ENCODE data around the gene OTUD5.
"Not testable (repeated sequence)": the region's sequence is repeated elsewhere in the genome, so short reads cannot be mapped to it uniquely, and the experiment has no call there.

OTUD5 gene

DNA sequence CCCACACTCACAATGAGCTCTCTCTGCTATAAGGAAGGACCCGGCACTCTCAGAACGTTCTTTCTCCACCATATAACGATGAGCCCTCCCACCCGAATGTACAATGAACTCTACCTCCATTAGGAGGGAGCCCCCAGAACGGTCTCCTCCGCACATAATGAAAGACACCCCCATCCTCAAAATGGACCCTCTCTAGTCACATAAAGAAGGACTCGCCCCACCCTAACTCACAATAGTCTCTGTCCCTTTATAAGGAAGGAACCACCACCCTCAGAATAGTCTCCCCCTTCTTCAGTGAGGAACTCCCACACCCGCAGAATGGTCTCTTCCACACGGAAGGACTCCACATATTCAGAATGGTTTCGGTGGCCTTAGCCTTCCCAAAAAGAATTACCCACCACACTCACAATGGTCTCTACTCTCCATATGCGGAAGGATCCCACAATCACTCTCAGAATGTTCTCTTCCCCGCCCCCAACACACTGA, 46.4 kb downstream of the OTUD5 start:
- no peak for DNase-seq

DNA sequence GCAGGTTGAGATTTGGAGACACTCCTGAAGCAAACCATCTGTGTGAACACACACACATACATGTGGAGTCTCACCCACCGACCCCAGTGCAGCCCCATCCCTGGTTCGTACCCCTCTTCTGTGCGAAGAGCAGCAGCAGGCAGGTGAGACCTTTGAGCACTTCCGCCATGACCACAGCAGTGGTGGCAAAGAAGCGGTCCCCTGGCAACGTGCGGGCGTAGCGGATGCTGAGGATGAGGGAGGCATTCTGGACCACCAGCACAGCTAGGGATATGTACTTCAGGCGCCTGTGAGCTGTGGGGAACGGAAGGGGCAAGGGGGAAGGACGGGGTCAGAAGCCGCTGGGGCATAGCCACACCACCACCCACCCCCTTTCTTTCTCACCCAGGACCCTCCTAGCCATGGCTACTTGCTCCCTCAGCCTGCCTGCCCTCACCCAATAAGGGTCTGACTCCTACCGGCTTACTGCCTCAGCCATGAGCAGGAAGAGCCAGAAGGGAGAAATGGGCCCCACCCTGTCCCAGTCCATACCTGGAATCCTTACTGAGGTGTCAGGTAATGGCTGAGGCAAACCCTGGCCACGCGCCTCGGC, 47.6 kb downstream of the OTUD5 start:
- no peak for DNase-seq

DNA sequence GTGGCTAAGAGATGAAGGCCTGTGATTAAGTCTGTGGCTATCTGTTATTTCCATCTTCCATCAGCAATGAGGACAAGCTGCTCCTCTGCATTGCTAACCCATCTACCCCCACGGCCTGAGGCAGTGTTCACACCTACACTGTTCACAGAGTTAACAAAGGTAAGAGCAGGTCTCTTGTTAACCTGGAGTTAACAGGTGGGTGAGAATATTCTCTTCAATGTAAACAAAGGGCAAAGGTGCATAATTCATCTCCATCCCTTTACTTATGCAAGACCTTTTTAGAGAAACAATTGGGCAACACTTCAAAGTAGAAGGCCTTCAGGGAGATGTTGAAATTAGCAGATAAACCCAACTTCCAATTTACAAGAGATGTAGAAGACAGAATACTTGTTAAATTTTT, 48.8 kb downstream of the OTUD5 start:
- DNase-seq = no peak

DNA sequence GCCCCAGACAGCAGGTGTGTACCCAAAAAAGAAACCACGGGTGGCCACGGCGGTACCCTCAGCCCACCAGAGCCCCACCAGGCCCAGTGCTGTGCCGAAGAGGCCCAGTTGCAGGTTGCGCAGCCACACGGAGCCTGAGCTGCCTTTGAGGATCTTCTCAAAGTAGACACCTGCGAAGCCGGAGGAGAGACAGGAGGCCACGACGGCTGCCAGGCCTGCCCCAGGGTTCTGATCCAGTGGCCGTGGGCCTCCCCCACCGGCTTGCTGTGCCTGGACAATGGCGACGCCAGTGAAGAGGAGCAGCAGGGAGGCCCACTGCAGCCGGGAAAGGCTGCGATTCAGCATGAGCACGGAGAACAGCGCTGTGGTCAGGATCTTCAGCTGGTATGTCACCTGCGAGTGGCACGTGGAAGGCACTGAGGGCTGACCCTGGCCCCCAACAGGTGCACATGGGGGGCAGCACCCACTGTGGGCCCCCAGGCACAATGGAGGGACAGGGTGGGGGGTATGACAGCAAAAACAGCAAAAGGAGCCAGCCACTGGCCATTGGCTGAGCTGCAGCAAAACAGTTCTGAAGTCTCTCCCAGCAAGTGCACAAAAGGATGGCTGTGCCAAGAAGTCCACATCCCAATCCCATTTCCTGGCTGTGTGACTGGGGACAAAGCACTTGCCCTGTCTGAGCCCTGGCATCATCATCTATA, 52.2 kb downstream of the OTUD5 start:
- no peak for DNase-seq

DNA sequence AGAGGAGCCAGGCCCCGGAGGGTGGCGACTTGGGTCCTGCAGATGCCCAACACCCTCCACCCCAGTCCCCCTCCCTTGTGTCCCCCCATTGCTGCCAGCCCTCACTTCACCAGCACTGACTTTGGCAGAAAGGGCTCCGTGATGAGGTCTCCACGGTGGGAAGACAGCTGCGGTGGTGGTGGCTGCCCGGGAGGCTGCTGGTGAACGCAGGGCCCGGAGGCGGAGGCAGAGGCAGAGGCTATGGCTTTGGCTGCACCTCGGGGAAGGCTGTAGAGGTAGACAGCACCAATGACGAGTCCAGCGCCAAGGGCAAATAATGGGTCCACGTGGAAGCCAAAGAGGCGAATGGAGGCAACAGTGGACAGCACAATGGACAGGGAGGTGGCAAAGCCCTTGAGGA, 52.8 kb downstream of the OTUD5 start:
- no peak for DNase-seq

DNA sequence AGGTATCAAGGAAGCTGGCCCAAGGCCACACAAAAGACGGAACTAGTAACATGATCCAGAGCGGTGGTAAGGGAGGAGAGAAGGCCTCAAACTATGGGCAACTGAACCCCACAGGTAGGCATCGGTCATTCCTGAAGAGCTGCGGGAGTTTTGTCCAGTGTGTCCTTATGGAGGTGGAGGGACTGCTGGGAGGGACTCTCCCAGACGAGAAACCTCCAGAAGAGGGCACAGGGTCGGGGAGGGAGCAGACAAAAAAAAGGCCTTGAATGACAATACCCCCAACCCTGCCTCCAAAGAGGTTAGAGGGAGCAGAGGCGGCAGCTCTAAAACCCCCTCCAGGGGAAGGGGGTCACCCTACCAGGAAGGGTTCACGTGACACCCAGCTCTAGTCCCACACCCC, 53.2 kb downstream of the OTUD5 start:
- DNase-seq = no peak

DNA sequence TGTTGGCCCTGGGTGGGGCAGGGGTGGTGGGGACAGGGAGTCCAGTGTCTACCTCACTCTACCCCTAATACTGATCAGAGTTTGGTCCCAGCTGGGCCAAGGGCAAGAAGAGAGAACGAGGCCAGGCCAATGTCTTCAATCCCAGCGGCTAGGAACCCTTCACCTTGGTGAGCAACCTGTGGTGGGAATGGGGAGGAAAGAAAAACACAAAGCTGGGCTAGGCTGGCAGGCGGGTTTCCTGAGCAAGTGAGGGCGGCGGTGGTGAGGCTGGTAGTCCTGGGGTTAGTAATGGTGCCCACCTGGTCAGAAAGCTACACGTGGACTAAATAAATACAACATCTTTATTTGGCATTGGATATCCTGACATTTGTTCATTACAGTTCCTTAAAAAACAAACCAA, 54.1 kb downstream of the OTUD5 start:
- DNase-seq = no peak

DNA sequence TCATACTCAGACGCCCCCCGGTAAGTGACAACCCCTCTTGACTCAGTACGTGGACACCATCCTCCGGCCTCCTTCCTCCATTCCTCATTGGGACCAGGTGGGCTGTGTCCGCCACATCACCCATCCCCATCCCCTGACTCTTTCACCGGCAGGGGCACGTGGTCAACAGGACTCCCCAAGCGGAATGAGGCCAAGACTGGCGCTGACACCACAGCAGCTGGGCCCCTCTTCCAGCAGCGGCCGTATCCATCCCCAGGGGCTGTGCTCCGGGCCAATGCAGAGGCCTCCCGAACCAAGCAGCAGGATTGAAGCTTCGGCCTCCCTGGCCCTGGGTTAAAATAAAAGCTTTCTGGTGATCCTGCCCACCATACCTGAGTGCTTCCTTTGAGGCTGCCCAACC, 54.6 kb downstream of the OTUD5 start:
- DNase-seq = no peak

DNA sequence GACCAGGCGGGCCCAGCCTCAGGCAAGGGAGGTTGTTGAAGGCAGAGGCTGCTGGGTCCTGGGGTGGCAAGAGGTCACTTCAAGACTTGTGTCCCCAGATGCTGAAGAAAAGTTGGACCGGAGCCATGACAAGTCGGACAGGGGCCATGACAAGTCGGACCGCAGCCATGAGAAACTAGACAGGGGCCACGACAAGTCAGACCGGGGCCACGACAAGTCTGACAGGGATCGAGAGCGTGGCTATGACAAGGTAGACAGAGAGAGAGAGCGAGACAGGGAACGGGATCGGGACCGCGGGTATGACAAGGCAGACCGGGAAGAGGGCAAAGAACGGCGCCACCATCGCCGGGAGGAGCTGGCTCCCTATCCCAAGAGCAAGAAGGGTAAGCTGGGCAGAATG, 55.3 kb downstream of the OTUD5 start:
- no peak for DNase-seq

DNA sequence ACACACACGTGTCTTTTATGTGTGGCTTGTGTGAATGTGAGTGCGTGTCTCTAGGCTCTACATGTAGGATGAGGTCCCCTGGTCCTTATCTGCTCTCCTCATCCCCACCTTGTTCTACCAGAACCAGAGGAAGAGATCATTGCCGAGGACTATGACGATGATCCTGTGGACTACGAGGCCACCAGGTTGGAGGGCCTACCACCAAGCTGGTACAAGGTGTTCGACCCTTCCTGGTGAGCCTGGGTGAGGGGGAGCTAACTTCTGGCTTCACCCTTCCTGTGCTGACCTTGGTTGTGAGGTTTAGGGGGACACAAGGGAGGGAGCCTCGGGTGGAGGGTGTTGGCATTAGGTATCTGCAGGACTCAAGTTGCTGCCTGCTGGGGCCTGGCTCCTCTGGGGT, 56.3 kb downstream of the OTUD5 start:
- DNase-seq = no peak

DNA sequence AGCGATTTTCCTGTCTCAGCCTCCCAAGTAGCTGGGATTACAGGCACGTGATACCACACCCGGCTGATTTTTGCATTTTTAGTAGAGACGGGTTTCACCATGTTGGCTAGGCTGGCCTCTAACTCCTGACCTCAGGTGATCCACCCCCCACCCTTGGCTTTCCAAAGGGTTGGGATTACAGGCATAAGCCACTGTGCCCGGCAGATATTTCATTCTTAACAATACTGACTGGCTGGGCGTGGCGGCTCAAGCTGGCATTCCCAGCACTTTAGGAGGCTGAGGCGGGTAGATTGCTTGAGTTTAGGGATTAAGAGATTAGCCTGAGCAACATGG, 58.4 kb downstream of the OTUD5 start:
- no peak for DNase-seq

DNA sequence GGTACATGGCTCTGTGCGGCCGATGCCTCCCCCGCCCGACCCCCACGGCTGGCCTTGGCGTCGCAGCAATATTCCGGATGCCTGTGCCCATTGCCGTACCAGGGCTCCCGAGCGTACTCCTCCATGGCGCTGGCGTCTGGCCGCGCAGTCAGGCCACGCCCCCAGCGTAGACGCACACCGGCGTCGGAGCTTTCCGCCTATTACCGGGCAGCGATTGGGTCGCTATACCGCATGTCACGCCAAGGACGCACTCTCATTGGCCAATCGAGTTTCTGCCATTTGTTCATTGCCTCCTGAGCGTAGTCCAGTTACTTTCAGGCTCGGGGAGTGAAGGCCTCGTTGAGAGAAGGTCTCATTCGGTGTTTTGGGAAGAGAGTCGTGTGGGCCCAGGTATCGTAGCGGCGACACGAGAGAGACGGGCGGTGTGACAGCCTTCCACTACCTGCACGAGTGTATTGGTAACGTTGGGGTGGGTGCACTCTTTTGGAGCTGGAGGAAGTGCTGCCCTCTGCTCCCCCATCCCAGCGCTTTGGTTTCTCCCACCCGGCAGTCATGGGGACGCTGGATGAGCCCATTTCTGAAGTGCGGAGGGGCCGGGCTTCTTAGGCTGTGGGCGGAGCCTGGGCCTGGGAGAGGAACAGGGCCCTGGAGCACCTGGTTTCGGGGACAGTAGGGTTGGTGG, 59.6 kb downstream of the OTUD5 start, which contains the start of the genes PQBP1 and TIMM17B:
Gene PQBP1, plus strand, starts transcription at position 306 of the 682 bp plus-strand sequence. CDS start 580 bp downstream, outside the sequence.
Gene TIMM17B, minus strand, starts transcription at position 144 of the 682 bp plus-strand sequence. Its CDS starts 19 bp downstream, at position 125.
- peak; percentile 83 for DNase-seq

DNA sequence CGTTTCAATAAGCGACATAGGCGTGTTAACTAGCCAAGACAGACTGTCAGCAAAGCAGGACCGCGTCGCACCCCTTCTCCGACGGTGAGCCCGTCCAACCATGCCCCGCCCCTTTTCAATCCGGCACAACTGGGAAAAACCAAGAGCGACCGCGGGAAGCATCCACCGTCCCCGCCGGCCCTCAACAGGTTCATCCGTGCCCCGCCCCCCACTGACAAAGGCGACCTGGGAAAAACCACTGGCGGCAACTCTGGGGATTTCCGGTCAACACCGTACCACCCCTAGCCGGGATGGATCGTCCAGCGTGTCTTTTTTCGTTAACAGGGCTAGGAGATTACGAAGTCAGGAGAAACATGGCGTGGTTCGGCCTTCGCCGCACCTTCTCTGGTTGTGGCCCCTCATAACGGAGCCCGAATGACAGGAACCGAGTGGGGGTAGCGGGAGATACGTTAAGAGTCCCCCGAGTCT, 60.2 kb downstream of the OTUD5 start:
- DNase-seq = peak; percentile 61

DNA sequence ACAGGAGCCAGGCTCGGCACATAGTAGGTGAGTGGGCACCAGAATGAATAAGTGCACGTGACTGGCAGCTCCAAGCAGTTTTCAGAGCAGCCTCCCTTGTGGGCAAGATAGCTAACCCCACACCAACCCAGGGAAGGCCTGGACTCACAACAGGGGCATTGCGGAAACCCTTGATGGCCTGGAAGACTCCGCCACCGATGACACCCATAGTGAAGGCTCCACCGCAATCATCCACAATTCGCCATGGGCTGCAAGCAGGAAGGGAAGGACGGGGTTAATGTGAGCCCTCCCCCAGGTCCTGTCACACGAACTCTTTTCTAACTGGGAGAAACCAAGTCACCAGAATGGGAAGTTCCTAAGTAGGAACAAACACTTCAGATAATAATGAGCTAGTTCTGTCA, 60.8 kb downstream of the OTUD5 start:
- no peak for DNase-seq

DNA sequence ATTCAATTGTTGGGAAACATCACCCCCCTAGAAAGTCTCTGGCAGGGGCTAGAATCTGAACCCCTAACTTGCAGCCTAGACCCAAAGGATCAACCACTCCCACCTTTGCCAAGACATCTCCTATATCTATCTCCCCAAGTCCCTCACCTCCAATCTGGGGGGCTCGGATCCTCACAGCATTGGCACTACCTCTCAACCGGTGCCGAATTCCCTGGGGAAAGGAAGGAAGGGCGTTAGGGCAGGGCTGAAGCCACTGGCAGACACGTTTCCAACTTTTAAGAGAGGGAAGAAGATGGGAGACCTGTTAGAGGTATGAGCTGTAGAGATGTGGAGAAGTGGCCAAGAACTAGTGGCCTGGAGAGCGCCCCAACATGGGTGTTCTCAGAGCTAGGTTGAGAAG, 62.5 kb downstream of the OTUD5 start:
- no peak for DNase-seq

DNA sequence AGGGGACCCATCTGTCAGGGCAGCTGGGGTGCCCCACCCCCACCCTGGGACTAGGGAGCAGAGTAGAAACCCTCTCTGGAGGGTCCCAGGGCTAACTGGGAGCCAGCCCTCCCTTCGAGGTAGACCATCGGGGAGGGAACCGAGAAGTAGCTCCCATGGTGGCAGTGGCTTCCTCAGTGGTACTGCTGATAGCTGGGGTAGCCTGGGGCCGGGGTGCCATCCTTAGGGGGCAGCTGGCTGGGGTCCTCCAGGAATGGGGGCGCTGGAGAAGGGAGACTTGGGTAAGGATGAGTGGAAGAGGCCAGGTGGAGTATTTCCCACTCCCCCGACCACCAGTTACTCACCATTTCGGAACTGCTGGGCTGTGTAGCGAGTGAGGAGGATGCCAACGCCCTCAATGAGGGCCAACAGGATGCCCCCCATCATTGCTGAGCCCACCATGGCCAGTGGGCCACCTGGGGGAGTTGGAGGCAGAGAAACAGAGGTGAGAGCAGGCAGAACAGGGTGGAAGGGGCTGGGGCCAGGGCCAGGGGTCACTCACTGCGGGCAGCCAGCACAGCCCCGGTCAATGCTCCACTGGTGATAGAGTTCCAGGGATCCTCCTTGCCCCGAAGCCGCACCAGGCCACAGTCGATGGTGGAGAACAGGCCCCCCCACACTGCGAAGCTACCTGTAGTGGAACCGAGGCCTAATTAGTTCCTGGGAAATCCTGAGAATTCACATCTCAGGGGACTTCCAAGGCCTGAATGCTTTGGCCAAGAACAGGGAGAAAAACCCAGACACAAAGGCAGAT, 63.7 kb downstream of the OTUD5 start:
- no peak for DNase-seq

DNA sequence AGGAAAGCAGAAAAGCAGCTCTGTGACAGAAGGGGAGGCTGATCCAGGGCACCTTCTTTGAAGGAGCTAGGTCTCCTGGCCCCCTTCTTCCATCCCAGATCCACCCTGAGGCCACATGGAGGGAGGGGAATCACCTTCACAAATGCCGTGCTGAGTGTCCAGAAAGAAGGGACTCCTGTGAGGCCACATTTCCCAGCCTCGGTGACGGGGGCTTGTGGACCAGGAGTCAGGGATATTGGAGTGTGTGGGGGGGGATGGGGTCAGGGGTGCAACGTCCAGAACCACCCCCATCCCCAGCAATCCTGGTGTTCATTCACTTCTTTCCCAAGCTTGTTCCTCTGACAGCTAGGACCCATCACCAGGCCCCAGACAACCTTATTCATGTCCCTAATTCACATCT, 64.5 kb downstream of the OTUD5 start:
- no peak for DNase-seq

DNA sequence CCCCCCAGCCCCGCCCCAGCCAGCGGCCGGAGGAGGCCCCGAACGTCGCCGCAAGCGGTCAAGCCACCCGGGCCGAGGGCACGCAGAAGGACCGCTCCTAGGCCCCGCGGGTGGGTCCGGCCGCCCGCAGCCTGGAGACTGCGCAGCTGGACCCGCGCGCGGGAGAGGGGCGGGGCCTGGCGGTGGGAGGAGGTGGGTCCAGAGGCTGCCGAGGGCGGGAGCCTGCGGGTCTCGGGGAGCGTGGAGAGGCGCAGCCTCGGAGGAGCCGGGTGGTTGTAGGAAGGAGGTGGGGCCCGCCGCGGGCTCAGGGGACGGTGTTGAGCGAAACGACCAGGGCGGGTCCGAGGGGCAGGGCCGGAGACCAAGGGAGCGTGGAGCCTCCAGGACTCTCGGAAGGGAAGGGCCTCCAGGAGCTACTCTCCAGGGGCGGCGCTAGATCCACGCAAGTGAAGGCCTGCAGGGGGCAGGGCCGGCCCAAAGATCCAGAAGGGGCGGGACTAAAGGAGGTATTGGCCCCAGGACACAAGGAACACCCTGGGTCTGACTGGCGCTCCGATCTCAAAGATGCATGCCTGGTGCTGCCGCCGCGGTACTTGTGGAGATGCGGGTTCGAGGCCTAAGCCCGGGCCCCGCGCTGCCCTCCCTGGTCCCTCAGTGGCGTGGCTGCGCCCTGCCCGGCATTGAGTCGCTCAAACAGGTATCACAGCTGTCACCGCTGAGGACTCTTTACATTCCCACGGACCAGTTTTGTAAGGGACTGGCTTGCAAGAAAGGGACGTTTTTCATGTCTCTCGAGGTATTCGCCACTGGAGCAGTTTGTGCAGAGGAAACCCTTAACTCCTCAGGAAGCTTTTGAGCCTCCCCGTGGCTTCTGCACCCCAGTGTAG, 65.8 kb downstream of the OTUD5 start:
- DNase-seq = peak; percentile 75

DNA sequence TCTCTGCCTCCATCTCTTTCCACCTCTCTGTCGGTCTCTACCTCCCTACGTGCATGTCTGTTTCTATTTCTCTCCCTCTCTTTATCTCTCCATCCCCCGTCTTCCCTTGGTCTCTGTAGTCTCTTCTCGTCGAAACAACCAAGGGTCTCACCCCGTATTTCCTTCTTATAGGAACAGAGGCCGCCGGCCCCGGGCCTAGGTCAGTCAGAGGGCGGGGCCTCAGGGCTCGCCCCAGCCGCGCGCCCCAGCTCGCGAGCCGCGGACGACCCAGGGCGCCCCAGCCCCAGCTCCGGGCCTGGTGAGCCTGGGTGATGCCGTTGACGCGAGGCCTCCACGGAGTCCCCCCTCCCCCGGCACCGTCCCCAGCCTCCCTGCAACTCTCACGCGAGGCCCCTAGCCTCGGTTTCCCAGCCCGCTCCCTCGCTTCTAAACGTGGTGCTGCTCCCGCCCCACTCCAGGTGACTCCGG, 66.4 kb downstream of the OTUD5 start:
- no peak for DNase-seq

DNA sequence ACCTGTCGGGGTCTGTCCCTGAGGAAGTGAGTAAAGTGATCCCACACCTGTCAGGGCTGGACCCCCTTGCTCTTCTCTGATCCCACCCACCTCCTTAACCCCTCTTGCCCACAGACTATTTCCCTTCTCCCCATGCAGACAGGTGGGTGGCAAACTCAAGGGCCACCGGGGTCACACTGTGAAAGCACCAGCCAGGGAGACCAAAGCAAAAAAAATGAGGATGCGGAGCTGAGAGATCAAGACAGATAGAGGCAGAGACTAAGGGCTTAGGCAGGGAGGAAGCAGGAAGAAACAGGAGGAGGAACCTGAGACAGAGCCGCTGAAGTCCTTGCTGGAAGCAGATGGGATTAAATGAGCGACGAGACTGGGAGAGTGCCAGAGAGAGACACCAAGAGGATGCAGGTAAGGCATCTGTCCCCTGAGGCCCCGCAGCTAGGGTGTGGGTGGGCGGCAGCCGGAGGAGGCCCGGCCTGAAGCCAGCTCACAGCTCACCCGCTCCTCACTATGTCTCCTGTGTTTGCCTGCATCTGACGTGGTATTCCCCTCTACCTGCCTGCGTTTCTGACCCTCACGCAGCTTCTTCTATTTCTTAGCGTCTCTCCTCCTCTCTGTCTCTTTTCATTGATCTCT, 67.0 kb downstream of the OTUD5 start:
- no peak for DNase-seq

DNA sequence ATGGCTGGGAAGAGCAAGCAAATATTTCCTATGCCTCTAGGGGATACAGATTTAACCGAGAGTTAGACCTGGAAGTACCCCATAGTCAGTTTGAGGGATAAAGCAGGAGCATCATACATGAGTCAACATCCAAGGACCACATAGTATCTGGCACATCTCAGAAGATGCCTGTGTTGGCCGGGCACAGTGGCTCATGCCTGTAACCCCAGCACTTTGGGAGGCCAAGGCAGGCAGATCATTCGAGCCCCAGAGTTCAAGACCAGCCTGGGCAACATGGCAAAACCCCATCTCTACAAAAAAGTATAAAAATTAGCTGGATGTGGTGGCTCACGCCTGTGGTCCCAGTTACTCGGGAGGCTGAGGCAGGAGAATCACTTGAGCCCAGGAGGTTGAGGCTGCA, 70.8 kb downstream of the OTUD5 start:
- not testable (repeated sequence) for DNase-seq

DNA sequence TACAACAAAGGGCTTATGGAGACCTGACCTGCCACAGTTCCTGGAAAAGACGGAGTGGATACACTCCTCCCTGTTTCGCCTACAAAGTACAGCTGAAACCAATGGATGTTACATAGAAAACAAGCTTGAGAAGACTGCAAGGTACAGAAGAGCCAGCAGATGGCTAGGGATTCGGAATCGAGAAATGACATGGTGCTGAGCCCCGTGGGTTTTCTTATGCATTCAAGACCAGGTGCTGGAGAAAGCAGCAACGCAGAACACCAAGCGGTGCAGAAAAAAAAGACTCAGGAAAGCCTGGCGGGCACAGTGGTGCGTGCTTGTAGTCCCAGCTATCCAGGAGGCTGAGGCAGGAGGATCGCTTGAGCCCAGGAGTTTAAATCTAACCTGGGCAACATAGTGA, 73.7 kb downstream of the OTUD5 start:
- DNase-seq = no peak
